Loucy (cell line): ENCODE data around the gene TYW3.
A peak's percentile ranks its signal among the peaks of the same experiment; 100 is the strongest.

Experiments used
- H2AFZ ChIP-seq: fragments of 200-600 bp; sonication (generic); 2 replicates; pipeline ENCODE4 v1.6.0; 2016; ENCODE audit warnings: antibody characterized with exemption, mild to moderate bottlenecking, low read length, moderate library complexity
- H3F3A ChIP-seq: fragments of 200-600 bp; 2 replicates; pipeline ENCODE4 v1.6.0; 2016; ENCODE audit warnings: antibody characterized with exemption, low read depth, mild to moderate bottlenecking
- H3K27me3 ChIP-seq: fragments of 200-600 bp; sonication (generic); 2 replicates; pipeline ENCODE4 v1.6.1; 2014; ENCODE audit warnings: low read length, mild to moderate bottlenecking; ENCODE audit not compliant: insufficient read depth, poor library complexity, severe bottlenecking
- H3K36me3 ChIP-seq: fragments of 200-600 bp; sonication (generic); 2 replicates; pipeline ENCODE4 v1.6.1; 2016; ENCODE audit warnings: low read length; ENCODE audit not compliant: insufficient read depth
- H3K4me1 ChIP-seq: fragments of 200-600 bp; sonication (generic); 2 replicates; pipeline ENCODE4 v1.5.1; 2014; ENCODE audit warnings: low read length, mild to moderate bottlenecking; ENCODE audit not compliant: insufficient read depth, poor library complexity, severe bottlenecking
- H3K4me2 ChIP-seq: fragments of 200-600 bp; sonication (generic); 2 replicates; pipeline ENCODE4 v1.6.0; 2014; ENCODE audit warnings: antibody characterized with exemption, low read length, low read depth, mild to moderate bottlenecking; ENCODE audit not compliant: poor library complexity, severe bottlenecking
- H3K4me3 ChIP-seq: fragments of 200-600 bp; sonication (generic); 2 replicates; pipeline ENCODE4 v1.5.1; 2014; ENCODE audit warnings: low read length, mild to moderate bottlenecking, mixed read lengths; ENCODE audit not compliant: poor library complexity, severe bottlenecking
- H3K79me2 ChIP-seq: fragments of 200-600 bp; sonication (generic); 2 replicates; pipeline ENCODE4 v1.6.1; 2014; ENCODE audit warnings: low read length; ENCODE audit not compliant: insufficient read depth
- H3K9ac ChIP-seq: fragments of 200-600 bp; sonication (generic); 2 replicates; pipeline ENCODE4 v1.6.0; 2014; ENCODE audit warnings: mild to moderate bottlenecking, low read depth, low read length, moderate library complexity; ENCODE audit not compliant: poor library complexity, severe bottlenecking
- H3K9me2 ChIP-seq: fragments of 200-600 bp; sonication (generic); replicated peaks from 2 replicates; pipeline ENCODE4 v1.6.1; 2016; ENCODE audit warnings: low read depth, low read length, mixed read lengths
- H3K9me3 ChIP-seq: fragments of 200-600 bp; sonication (generic); 2 replicates; pipeline ENCODE4 v1.6.1; 2014; ENCODE audit warnings: mild to moderate bottlenecking, antibody characterized with exemption, low read length, low read depth; ENCODE audit not compliant: insufficient read depth
- H4K20me1 ChIP-seq: fragments of 200-600 bp; sonication (generic); 2 replicates; pipeline ENCODE4 v1.6.0; 2014; ENCODE audit warnings: antibody characterized with exemption, low read length, mild to moderate bottlenecking; ENCODE audit not compliant: insufficient read depth, poor library complexity, severe bottlenecking
- EZH2phosphoT487 ChIP-seq: fragments of 200-600 bp; IDR thresholded peaks from 2 replicates; pipeline ENCODE4 v1.6.1; 2018; ENCODE audit warnings: antibody characterized with exemption, mild to moderate bottlenecking, moderate library complexity, borderline replicate concordance
- TF ChIP-seq, protein P1 (sequence below): fragments of 200-600 bp; sonication (generic); conservative IDR thresholded peaks from 2 replicates; pipeline ENCODE4 v1.5.1; 2014; ENCODE audit warnings: mild to moderate bottlenecking, antibody characterized with exemption, low read length

TYW3 gene, protein sequence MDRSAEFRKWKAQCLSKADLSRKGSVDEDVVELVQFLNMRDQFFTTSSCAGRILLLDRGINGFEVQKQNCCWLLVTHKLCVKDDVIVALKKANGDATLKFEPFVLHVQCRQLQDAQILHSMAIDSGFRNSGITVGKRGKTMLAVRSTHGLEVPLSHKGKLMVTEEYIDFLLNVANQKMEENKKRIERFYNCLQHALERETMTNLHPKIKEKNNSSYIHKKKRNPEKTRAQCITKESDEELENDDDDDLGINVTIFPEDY

DNA sequence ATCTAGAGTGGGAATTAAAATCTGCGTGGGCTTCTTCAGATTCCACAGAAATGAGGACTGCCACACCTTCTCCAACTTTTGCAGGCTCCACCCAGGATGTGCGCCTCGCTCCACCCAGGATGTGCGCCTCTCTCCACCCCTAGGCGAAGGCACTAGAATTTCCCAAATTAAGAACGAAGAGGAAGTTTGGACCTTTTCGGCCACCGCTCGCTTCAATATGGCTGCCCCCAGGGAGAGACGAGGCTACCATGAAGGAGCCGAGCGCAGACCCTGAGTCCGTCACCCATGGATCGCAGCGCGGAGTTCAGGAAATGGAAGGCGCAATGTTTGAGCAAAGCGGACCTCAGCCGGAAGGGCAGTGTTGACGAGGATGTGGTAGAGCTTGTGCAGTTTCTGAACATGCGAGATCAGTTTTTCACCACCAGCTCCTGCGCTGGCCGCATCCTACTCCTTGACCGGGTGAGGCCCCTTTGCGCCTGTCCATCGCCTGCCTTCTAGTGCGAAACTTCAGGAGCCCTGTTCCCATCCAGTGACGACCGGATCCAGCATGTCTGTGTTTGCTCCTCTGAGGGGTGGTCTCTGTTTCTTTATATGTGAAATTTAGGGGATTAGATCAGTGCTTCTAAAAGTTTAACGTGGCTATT lies at the start of gene TYW3, which contains the start of gene CRYZ:
TYW3 (plus strand) TSS at position 193 of the 644 bp plus-strand sequence; CDS start at position 286, 93 bp downstream.
CRYZ (minus strand) TSS at position 91 of the 644 bp plus-strand sequence. CDS start 8,229 bp downstream, outside the sequence.
- TF ChIP-seq, protein P1, sequence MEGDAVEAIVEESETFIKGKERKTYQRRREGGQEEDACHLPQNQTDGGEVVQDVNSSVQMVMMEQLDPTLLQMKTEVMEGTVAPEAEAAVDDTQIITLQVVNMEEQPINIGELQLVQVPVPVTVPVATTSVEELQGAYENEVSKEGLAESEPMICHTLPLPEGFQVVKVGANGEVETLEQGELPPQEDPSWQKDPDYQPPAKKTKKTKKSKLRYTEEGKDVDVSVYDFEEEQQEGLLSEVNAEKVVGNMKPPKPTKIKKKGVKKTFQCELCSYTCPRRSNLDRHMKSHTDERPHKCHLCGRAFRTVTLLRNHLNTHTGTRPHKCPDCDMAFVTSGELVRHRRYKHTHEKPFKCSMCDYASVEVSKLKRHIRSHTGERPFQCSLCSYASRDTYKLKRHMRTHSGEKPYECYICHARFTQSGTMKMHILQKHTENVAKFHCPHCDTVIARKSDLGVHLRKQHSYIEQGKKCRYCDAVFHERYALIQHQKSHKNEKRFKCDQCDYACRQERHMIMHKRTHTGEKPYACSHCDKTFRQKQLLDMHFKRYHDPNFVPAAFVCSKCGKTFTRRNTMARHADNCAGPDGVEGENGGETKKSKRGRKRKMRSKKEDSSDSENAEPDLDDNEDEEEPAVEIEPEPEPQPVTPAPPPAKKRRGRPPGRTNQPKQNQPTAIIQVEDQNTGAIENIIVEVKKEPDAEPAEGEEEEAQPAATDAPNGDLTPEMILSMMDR: no peak
- TF ChIP-seq EZH2phosphoT487: no peak
- Histone ChIP-seq H3K4me3 (peak within 1 kb of the TSS; percentile 84), H3K4me2 (peak within 1 kb of the TSS; percentile 90), H3F3A (0 out of 2 replicates have a peak, but pooled peaks cover 3% of the 10 kb centered on the region), H2AFZ (peak within 1 kb of the TSS; percentile 94), H3K79me2 (peaks cover 39% of the 10 kb centered on the region), H3K36me3 (peaks cover 11% of the 10 kb centered on the region; the same call in 1 of the 2 replicates), H3K9me2 (no peaks in the 10 kb centered on the region), H3K27me3 (no peaks in the 10 kb centered on the region), H3K9me3 (no peaks in the 10 kb centered on the region), H4K20me1 (peaks cover 12% of the 10 kb centered on the region), H3K4me1 (peaks cover 47% of the 10 kb centered on the region), H3K9ac (peak within 1 kb of the TSS; percentile 94)

DNA sequence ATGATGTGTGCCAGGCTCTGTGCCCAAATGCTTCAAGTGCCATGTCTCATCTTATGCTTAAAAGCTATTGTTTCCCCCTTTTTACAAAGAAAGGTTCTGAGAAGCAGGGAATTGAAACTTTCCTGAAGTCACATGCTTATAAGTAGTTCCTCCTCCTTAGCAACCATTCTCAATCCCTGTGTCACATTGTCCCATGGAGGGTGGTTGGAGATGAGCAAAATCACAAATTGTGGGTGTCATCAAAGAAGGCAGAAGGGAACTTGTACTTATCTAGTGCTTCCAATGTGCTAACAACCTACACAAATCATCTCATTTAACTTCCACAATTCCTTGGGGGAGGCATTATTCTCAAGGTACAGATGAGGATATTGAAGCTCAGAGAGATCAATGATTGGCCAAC lies 49.3 kb upstream of the TYW3 start:
- no peaks in the 10 kb centered on the region for H3F3A ChIP-seq
- no peaks in the 10 kb centered on the region for H3K36me3 ChIP-seq
- H3K79me2 ChIP-seq: no peaks in the 10 kb centered on the region
- H2AFZ ChIP-seq: no peak overlapping the region
- no peaks in the 10 kb centered on the region for H3K9me2 ChIP-seq
- H3K27me3 ChIP-seq: no peaks in the 10 kb centered on the region
- no peaks in the 10 kb centered on the region for H3K4me1 ChIP-seq
- no peak overlapping the region for H3K4me3 ChIP-seq
- no peak overlapping the region for H3K9ac ChIP-seq
- no peak overlapping the region for H3K4me2 ChIP-seq
- no peak for TF ChIP-seq EZH2phosphoT487
- TF ChIP-seq, protein P1: no peak
- H4K20me1 ChIP-seq: no peaks in the 10 kb centered on the region
- no peaks in the 10 kb centered on the region for H3K9me3 ChIP-seq

DNA sequence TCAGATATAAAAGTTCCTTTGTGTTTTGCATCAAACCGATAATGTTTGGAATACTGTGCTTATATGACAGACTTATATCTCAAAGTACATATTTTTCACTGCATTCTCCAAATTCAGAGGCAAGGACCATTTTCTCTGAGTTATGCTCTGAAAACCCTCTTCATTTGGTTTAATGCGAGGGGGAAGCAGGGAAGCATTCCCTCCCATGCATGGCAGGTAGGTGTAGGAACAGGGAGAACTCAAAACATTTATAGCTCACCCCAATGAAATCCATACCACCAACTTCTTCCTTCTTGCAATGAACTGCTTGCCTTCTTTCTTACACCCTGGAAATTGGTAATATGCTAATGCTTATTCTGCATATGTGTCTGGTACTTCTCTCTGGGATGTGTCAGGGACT lies 48.7 kb upstream of the TYW3 start:
- Histone ChIP-seq H3K36me3 (no peaks in the 10 kb centered on the region), H3K4me3 (no peak overlapping the region), H3K9me3 (no peaks in the 10 kb centered on the region), H3K27me3 (no peaks in the 10 kb centered on the region), H3K9me2 (no peaks in the 10 kb centered on the region), H3K4me2 (no peak overlapping the region), H2AFZ (no peak overlapping the region), H3K79me2 (no peaks in the 10 kb centered on the region), H3F3A (no peaks in the 10 kb centered on the region), H3K9ac (no peak overlapping the region), H3K4me1 (no peaks in the 10 kb centered on the region), H4K20me1 (no peaks in the 10 kb centered on the region)
- TF ChIP-seq, protein P1: no peak
